B cell (primary cell): Measurements from ENCODE around the gene PABPC3. TPM values are rescaled to one million over a fixed set of nuclear protein-coding genes. Genes with fewer than 3 reads are reported as not detected.

ENCODE experiments used
- ATAC-seq: fragments of 200-7000 bp; cut with Tn5 transposase; one replicate; pipeline ENCODE4 v1.10.0; 2021; ENCODE audit warnings: low read depth, mild to moderate bottlenecking, moderate number of reproducible peaks, moderate library complexity
- CTCF ChIA-PET: fragments of 350-600 bp; sonication (Branson Sonifier 250); formaldehyde crosslinking; loops from one replicate; lab custom pipeline; 2021; ENCODE audit warnings: antibody characterized with exemption, inconsistent platforms; lab: Charles Lee
- POLR2A ChIA-PET: fragments of 350-600 bp; sonication (Branson Sonifier 250); formaldehyde crosslinking; loops from one replicate; lab custom pipeline; 2021; ENCODE audit warnings: antibody characterized with exemption; lab: Charles Lee
- DNase-seq: peaks from one replicate; pipeline ENCODE4 v3.0.0; 2013
- H2AFZ ChIP-seq: 2 replicates; pipeline ENCODE4 v1.6.1; 2012; ENCODE audit warnings: mild to moderate bottlenecking, low read depth, low read length; ENCODE audit not compliant: insufficient read depth, poor library complexity, severe bottlenecking
- H3K27ac ChIP-seq, 2 donors: 1 replicate in 1 of 2; 2 replicates in 1 of 2; pipeline ENCODE4 v1.5.1; 2012 to 2013; ENCODE audit warnings: low read length in 2 of 2, mild to moderate bottlenecking in 2 of 2, moderate library complexity in 1 of 2
- H3K27me3 ChIP-seq, 4 experiments: fragments of 200-600 bp in 1 of 4; sonication (generic) in 1 of 4; replicated peaks in 1 of 4; 1 replicate in 2 of 4; 2 replicates in 2 of 4; pipeline versions ENCODE4 v1.6.1 to v1.7.0; 2013 to 2016; ENCODE audit warnings: low read length in 3 of 4, mild to moderate bottlenecking in 2 of 4, mixed read lengths in 1 of 4, moderate library complexity in 1 of 4; ENCODE audit not compliant: insufficient read depth in 4 of 4, control insufficient read depth in 3 of 4; ENCODE audit errors: control extremely low read depth in 1 of 4
- H3K36me3 ChIP-seq, 2 experiments: replicated peaks in 1 of 2; 1 replicate in 1 of 2; 2 replicates in 1 of 2; pipeline versions ENCODE4 v1.6.1 to v1.7.1; 2013; ENCODE audit warnings: low read length in 1 of 2; ENCODE audit not compliant: insufficient read depth in 2 of 2, control insufficient read depth in 1 of 2; ENCODE audit errors: control extremely low read depth in 1 of 2, extremely low read depth in 1 of 2
- H3K4me1 ChIP-seq, 2 donors: fragments of 200-600 bp in 1 of 2; sonication (generic) in 1 of 2; 1 replicate in 1 of 2; 2 replicates in 1 of 2; pipeline versions ENCODE4 v1.5.1 to v1.6.1; 2013 to 2017; ENCODE audit warnings: low read length in 2 of 2; ENCODE audit not compliant: control insufficient read depth in 2 of 2, insufficient read depth in 2 of 2
- H3K4me2 ChIP-seq: replicated peaks from 2 replicates; pipeline ENCODE3; 2012; ENCODE audit warnings: mild to moderate bottlenecking, low read depth, low read length; ENCODE audit not compliant: poor library complexity, severe bottlenecking
- H3K4me3 ChIP-seq, 5 experiments: fragments of 200-600 bp in 1 of 5; sonication (generic) in 1 of 5; 1 replicate in 3 of 5; 2 replicates in 2 of 5; pipeline versions ENCODE4 v1.5.1 to v1.7.0; 2011 to 2016; ENCODE audit warnings: low read length in 4 of 5, mild to moderate bottlenecking in 4 of 5, low read depth in 2 of 5, control low read depth in 1 of 5, moderate library complexity in 1 of 5; ENCODE audit not compliant: insufficient read depth in 1 of 5; ENCODE audit errors: control extremely low read depth in 1 of 5, extremely low read depth in 1 of 5
- H3K79me2 ChIP-seq: fragments of 200-600 bp; sonication (generic); one replicate; pipeline ENCODE4 v1.6.0; 2016; ENCODE audit warnings: low read length; ENCODE audit not compliant: control insufficient read depth, insufficient read depth
- H3K9ac ChIP-seq: fragments of 200-600 bp; sonication (generic); 2 replicates; pipeline ENCODE4 v1.6.1; 2017; ENCODE audit warnings: mild to moderate bottlenecking, low read length, moderate library complexity
- H3K9me3 ChIP-seq, 3 donors: one replicate each; pipeline versions ENCODE4 v1.6.1 to v1.7.1; 2013; ENCODE audit warnings: low read length in 2 of 3; ENCODE audit not compliant: control insufficient read depth in 2 of 3, insufficient read depth in 1 of 3; ENCODE audit errors: control extremely low read depth in 1 of 3
- H4K20me1 ChIP-seq: 2 replicates; pipeline ENCODE4 v1.6.0; 2012; ENCODE audit warnings: mild to moderate bottlenecking, low read length; ENCODE audit not compliant: insufficient read depth, control insufficient read depth, poor library complexity, severe bottlenecking
- H3K27ac Mint-ChIP-seq: one replicate; pipeline ENCODE4 v1.8.0; 2021; ENCODE audit warnings: mixed read lengths
- H3K27me3 Mint-ChIP-seq: one replicate; pipeline ENCODE4 v1.8.0; 2021; ENCODE audit warnings: mixed read lengths
- H3K4me1 Mint-ChIP-seq: one replicate; pipeline ENCODE4 v1.8.0; 2021; ENCODE audit warnings: mixed read lengths
- H3K4me3 Mint-ChIP-seq: one replicate; pipeline ENCODE4 v1.8.0; 2021; ENCODE audit warnings: mixed read lengths
- H3K9me3 Mint-ChIP-seq: one replicate; pipeline ENCODE4 v1.8.0; 2022; ENCODE audit warnings: mixed read lengths; ENCODE audit not compliant: insufficient read depth
- EZH2 ChIP-seq: IDR thresholded peaks from 2 replicates; pipeline ENCODE4 v1.6.1; 2012; ENCODE audit warnings: borderline replicate concordance, low read depth, mild to moderate bottlenecking, moderate library complexity, low read length; ENCODE audit not compliant: insufficient read depth, poor library complexity, severe bottlenecking
- WGBS: methylation state at CpG from one replicate; pipeline ENCODE4 v1.1.5; 2013; ENCODE audit warnings: missing lambda C conversion rate; ENCODE audit not compliant: insufficient coverage; 5-methylcytosine and 5-hydroxymethylcytosine counted together
- intact Hi-C: fragments of 100-400 bp; cut with micrococcal nuclease; formaldehyde crosslinking; loops from one replicate; pipeline ENCODE4 v1.10.0; 2022
- polyA plus RNA-seq: library from polyadenylated mRNA; depleted of rRNA; stranded (reverse); fragments of >200 nt; gene quantifications from 2 replicates; pipeline ENCODE4 v1.2.3, GENCODE V29; 2012
- total RNA-seq, 2 donors: library from RNA; stranded (reverse); fragments of 120-200 nt in 1 of 2; gene quantifications; 1 replicate in 1 of 2; 2 replicates in 1 of 2; pipeline versions ENCODE4 v1.2.3 to v1.2.4, GENCODE V29; 2013 to 2022
- TF ChIP-seq, protein P1 (sequence below): fragments of 200-600 bp; IDR thresholded peaks from one replicate; pipeline ENCODE4 v1.8.0; 2022; ENCODE audit warnings: antibody characterized with exemption, mild to moderate bottlenecking

PABPC3 gene
- total and polyA plus RNA-seq, 2 donors (not counting 1 experiment from before 2014, with no cell fraction given) = 0.06 to 0.10 TPM

DNA sequence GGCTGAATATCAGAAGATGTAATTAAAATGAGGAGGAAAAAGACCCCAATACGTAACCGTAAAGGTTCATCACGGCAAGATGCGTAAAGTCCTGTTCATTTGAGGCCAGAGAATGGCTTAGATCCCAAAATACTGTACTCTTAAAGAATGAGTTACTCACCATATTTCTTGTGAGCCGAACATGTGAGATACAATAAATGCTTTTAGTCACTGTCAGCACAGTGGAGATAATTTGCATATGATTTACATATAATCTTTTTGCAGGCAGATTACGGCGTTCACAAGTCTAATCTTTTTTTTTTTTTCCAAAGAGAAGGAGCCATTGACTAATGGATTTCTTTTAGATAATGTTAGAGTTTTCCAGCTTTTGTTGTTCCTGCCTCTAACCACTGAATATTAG is 47.8 kb downstream of the PABPC3 start:
- DNase-seq = no peak
- Histone ChIP-seq H3K4me1 (no peaks in the 10 kb centered on the region), H3K36me3 (no peaks in the 10 kb centered on the region), H3K79me2 (no peaks in the 10 kb centered on the region), H3K9me3 (peaks cover 0 to 4% (median 4%) of the 10 kb centered on the region in 3 donors), H3K4me2 (no peak overlapping the region), H3K27me3 (peaks cover 0 to 9% (median 0%) of the 10 kb centered on the region in 4 experiments), H2AFZ (no peak overlapping the region), H3K27ac (no peak overlapping the region), H4K20me1 (no peaks in the 10 kb centered on the region), H3K4me3 (no peak overlapping the region), H3K9ac (no peak overlapping the region)
- no peak for TF ChIP-seq EZH2
- TF ChIP-seq, protein P1, sequence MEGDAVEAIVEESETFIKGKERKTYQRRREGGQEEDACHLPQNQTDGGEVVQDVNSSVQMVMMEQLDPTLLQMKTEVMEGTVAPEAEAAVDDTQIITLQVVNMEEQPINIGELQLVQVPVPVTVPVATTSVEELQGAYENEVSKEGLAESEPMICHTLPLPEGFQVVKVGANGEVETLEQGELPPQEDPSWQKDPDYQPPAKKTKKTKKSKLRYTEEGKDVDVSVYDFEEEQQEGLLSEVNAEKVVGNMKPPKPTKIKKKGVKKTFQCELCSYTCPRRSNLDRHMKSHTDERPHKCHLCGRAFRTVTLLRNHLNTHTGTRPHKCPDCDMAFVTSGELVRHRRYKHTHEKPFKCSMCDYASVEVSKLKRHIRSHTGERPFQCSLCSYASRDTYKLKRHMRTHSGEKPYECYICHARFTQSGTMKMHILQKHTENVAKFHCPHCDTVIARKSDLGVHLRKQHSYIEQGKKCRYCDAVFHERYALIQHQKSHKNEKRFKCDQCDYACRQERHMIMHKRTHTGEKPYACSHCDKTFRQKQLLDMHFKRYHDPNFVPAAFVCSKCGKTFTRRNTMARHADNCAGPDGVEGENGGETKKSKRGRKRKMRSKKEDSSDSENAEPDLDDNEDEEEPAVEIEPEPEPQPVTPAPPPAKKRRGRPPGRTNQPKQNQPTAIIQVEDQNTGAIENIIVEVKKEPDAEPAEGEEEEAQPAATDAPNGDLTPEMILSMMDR = no peak
- ChIA-PET CTCF (no interaction called here), POLR2A (no interaction called here)
- intact Hi-C loops = no loop called here
- no CpG with 5 or more reads among the region's 7 CpGs for WGBS
- no peak overlapping the region for H3K27ac Mint-ChIP-seq
- peaks cover 26% of the 10 kb centered on the region for H3K27me3 Mint-ChIP-seq
- no peak overlapping the region for H3K4me3 Mint-ChIP-seq
- ATAC-seq = no peak
- peaks cover 4% of the 10 kb centered on the region for H3K4me1 Mint-ChIP-seq
- H3K9me3 Mint-ChIP-seq = no peaks in the 10 kb centered on the region

DNA sequence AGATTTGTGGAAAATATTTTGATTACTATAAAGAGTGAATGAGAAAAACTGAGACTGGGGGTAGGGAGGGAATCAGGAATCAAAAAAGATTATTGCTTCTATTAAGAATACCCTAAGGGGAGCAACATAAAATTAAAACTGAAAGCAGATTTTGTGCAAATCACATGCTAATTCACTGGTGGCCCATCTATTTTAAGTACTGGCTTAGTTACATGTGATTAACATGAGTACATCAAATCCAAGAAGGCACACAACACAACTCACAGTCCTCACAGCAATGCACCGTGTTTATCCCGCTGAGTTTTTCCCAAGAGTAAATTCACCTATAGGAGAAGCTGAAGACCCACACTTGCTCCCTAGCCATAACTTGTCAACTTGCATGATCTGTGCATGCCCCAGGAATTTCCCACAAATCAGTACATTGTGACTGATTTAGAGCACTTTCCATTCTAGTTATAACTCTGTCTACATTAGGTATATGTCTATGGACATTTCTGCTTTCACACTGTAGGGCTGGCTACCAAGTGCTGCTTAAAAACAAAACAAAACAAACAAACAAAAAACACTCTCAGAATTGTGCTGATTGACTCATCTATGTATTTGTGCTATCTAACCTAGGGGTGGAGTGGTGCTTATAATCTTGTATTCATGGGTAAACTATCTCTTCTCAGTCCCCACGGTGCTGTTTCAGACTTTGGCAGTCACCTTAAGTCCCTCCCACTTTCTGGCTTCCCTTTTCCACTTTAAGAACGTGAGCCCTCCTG is 51.9 kb downstream of the PABPC3 start:
- no peak overlapping the region for H3K27ac Mint-ChIP-seq

More for the DNA sequence above, 51.9 kb downstream of the PABPC3 start:
- CTCF ChIA-PET = no interaction called here
- H3K27me3 ChIP-seq = no peaks in the 10 kb centered on the region
- peaks cover 4% of the 10 kb centered on the region for H3K4me1 Mint-ChIP-seq
- DNase-seq = no peak
- H3K27me3 Mint-ChIP-seq = peaks cover 15% of the 10 kb centered on the region
- no peak overlapping the region for H3K27ac ChIP-seq
- no peak for ATAC-seq
- peaks cover 1 to 8% (median 4%) of the 10 kb centered on the region in 3 donors for H3K9me3 ChIP-seq
- H3K4me2 ChIP-seq = no peak overlapping the region
- no peak overlapping the region for H3K4me3 ChIP-seq
- no peak overlapping the region for H3K9ac ChIP-seq
- H3K4me3 Mint-ChIP-seq = no peak overlapping the region
- no peaks in the 10 kb centered on the region for H3K36me3 ChIP-seq
- 78% methylated on average over 3 of the region's 4 CpGs for WGBS
- POLR2A ChIA-PET = no interaction called here
- no peaks in the 10 kb centered on the region for H3K4me1 ChIP-seq
- no peak overlapping the region for H2AFZ ChIP-seq
- H3K79me2 ChIP-seq = no peaks in the 10 kb centered on the region
- intact Hi-C loops = no loop called here
- TF ChIP-seq, protein P1 = no peak
- no peak for TF ChIP-seq EZH2
- H3K9me3 Mint-ChIP-seq = no peaks in the 10 kb centered on the region
- H4K20me1 ChIP-seq = no peaks in the 10 kb centered on the region
